ENCODE measurements around the gene NCAPD3. TPM values are rescaled to one million over a fixed set of nuclear protein-coding genes. Genes with fewer than 3 reads are reported as not detected.
A peak's percentile ranks its signal among the peaks of the same experiment; 100 is the strongest.

The NCAPD3 gene
- total and polyA plus RNA-seq, 2 donors from 2014 or later = 3.7 to 21.3 TPM

DNA sequence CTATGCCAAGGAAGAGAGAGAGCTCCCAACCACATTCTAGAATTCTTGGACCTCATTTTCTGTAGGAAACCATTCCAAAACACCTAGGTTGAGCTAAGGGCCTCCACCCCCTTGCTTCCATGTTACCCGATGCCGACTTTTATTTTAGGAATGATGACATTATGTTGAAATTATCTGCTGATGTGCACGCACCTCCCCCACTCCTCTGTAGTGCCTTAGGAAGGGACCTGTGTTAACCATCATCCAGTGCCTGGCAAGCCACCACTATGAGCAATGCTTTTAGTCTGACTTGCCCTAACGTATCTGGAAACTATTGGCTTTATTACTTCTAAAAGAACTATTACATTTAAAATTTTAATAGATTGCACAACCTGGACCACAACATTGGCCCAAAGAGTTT is 42.1 kb downstream of the NCAPD3 start:
- Histone ChIP-seq H3K9ac (ENCODE audit: low read length in 3 of 3) (no peak overlapping the region), H3K27ac (ENCODE audit: low read depth in 2 of 2, low read length in 2 of 2) (no peak overlapping the region), H3K4me1 (ENCODE audit: control insufficient read depth in 2 of 3, insufficient read depth in 2 of 3, low read depth in 1 of 3, low read length in 3 of 3) (no peaks in the 10 kb centered on the region), H3K9me3 (ENCODE audit: control insufficient read depth in 2 of 3, insufficient read depth in 1 of 3, low read length in 3 of 3) (no peaks in the 10 kb centered on the region), H3K27me3 (ENCODE audit: control insufficient read depth, insufficient read depth, low read length) (no peaks in the 10 kb centered on the region), H3K36me3 (ENCODE audit: control insufficient read depth in 2 of 3, insufficient read depth in 3 of 3, low read length in 3 of 3) (peaks cover 4 to 24% (median 10%) of the 10 kb centered on the region in 3 donors), H3K4me3 (ENCODE audit: low read length in 3 of 3) (no peak overlapping the region)
- intact Hi-C loops (cut with DNase I) = no loop called here
- no peak for FAIRE-seq
- TF ChIP-seq, protein P1, sequence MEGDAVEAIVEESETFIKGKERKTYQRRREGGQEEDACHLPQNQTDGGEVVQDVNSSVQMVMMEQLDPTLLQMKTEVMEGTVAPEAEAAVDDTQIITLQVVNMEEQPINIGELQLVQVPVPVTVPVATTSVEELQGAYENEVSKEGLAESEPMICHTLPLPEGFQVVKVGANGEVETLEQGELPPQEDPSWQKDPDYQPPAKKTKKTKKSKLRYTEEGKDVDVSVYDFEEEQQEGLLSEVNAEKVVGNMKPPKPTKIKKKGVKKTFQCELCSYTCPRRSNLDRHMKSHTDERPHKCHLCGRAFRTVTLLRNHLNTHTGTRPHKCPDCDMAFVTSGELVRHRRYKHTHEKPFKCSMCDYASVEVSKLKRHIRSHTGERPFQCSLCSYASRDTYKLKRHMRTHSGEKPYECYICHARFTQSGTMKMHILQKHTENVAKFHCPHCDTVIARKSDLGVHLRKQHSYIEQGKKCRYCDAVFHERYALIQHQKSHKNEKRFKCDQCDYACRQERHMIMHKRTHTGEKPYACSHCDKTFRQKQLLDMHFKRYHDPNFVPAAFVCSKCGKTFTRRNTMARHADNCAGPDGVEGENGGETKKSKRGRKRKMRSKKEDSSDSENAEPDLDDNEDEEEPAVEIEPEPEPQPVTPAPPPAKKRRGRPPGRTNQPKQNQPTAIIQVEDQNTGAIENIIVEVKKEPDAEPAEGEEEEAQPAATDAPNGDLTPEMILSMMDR (IDR thresholded peaks at IDR 0.05; ENCODE audit: borderline replicate concordance, extremely low read depth, insufficient read depth) = no peak
- DNase-seq = no peak

DNA sequence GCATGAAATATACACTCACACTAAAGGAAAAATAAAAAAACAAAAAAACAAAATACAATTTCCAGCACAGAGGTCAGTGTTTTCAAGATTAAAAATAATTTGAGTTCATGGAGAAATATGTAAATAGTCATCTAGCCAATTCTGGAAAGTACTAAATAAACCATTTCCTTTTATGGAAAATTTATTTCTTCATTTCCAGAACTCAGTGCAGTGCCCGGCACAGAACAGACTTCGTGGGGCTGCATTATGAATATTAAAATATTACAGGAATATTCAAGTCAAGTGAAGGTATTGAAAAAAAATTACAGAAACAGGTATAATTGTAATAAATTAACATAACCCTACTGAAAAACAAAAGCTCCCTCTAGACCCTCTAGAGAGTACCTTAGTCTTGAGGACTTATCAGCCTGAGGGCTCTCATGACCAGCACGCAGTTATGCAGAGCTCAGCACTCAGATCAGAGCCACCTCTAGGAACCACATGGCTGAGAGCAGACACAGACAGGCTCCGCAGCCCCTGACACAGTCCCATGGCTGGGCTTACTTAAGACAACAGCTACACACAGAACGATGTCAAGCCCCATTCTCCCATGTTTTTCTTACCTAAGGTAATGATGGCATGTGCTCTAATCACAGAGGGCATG is 45.6 kb downstream of the NCAPD3 start:
- peaks cover 3 to 26% (median 4%) of the 10 kb centered on the region in 3 donors for H3K36me3 ChIP-seq (ENCODE audit: control insufficient read depth in 2 of 3, insufficient read depth in 3 of 3, low read length in 3 of 3)
- intact Hi-C loops (cut with DNase I) = no loop called here
- no peaks in the 10 kb centered on the region for H3K4me1 ChIP-seq (ENCODE audit: control insufficient read depth in 2 of 3, insufficient read depth in 2 of 3, low read depth in 1 of 3, low read length in 3 of 3)
- H3K9me3 ChIP-seq (ENCODE audit: control insufficient read depth in 2 of 3, insufficient read depth in 1 of 3, low read length in 3 of 3) = no peaks in the 10 kb centered on the region
- DNase-seq (no peak), FAIRE-seq (peak; percentile 23)
- TF ChIP-seq, protein P1 (IDR thresholded peaks at IDR 0.05; ENCODE audit: borderline replicate concordance, extremely low read depth, insufficient read depth) = no peak
- no peak overlapping the region for H3K9ac ChIP-seq (ENCODE audit: low read length in 3 of 3)
- no peak overlapping the region for H3K4me3 ChIP-seq (ENCODE audit: low read length in 3 of 3)
- H3K27ac ChIP-seq (ENCODE audit: low read depth in 2 of 2, low read length in 2 of 2) = no peak overlapping the region
- no peaks in the 10 kb centered on the region for H3K27me3 ChIP-seq (ENCODE audit: control insufficient read depth, insufficient read depth, low read length)

DNA sequence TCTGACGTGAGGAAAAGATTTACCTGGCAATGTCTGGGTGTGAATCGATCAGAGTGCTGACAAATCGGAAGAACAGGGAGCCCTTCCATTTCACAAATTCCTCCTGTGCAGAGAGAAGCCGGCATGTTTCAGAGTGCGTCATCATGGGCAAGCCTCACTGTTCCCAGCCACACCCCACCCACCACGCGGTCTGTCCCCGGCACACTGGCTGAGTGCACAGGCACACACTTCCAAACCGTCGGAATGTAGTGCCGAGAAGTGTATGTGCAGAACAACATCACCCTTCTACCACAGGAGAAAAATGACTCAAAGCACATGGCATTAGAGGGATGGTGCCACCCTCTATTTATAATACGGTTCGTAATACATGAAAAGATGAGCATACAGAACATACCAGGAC is 47.5 kb downstream of the NCAPD3 start:
- Histone ChIP-seq H3K4me3 (ENCODE audit: low read length in 3 of 3) (no peak overlapping the region), H3K9me3 (ENCODE audit: control insufficient read depth in 2 of 3, insufficient read depth in 1 of 3, low read length in 3 of 3) (no peaks in the 10 kb centered on the region), H3K4me1 (ENCODE audit: control insufficient read depth in 2 of 3, insufficient read depth in 2 of 3, low read depth in 1 of 3, low read length in 3 of 3) (no peaks in the 10 kb centered on the region), H3K9ac (ENCODE audit: low read length in 3 of 3) (no peak overlapping the region), H3K27ac (ENCODE audit: low read depth in 2 of 2, low read length in 2 of 2) (no peak overlapping the region), H3K27me3 (ENCODE audit: control insufficient read depth, insufficient read depth, low read length) (no peaks in the 10 kb centered on the region), H3K36me3 (ENCODE audit: control insufficient read depth in 2 of 3, insufficient read depth in 3 of 3, low read length in 3 of 3) (peaks cover 3 to 26% (median 4%) of the 10 kb centered on the region in 3 donors)
- no peak for DNase-seq
- intact Hi-C loops (cut with DNase I) = no loop called here
- no peak for FAIRE-seq
- TF ChIP-seq, protein P1 (IDR thresholded peaks at IDR 0.05; ENCODE audit: borderline replicate concordance, extremely low read depth, insufficient read depth) = no peak

DNA sequence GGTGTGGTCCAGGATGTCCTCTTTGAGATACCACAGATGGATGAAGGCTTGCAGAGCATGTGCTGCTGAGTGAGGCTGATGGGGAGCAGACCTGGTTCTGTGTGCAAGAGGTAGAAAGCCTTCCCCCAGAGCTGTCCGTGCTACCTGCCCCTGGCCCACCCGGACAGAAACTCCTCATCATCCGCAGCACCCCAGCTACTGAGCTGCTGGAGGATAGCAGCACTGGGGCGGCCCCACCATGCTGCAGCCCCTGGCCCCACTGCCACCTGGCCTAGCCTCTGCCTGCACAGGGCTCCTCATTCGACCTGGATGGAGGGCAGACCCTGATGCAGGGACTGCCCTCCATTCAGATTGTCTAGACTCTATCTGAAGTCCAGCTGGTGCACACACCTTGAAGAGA is 50.5 kb downstream of the NCAPD3 start:
- H3K36me3 ChIP-seq (ENCODE audit: control insufficient read depth in 2 of 3, insufficient read depth in 3 of 3, low read length in 3 of 3) = peaks cover 7 to 25% (median 10%) of the 10 kb centered on the region in 3 donors

More for the DNA sequence above, 50.5 kb downstream of the NCAPD3 start:
- no peaks in the 10 kb centered on the region for H3K27me3 ChIP-seq (ENCODE audit: control insufficient read depth, insufficient read depth, low read length)
- H3K4me1 ChIP-seq (ENCODE audit: control insufficient read depth in 2 of 3, insufficient read depth in 2 of 3, low read depth in 1 of 3, low read length in 3 of 3) = peaks cover 0 to 7% (median 0%) of the 10 kb centered on the region in 3 donors
- H3K4me3 ChIP-seq (ENCODE audit: low read length in 3 of 3) = no peak overlapping the region
- H3K9ac ChIP-seq (ENCODE audit: low read length in 3 of 3) = no peak overlapping the region
- FAIRE-seq (no peak), DNase-seq (no peak)
- H3K27ac ChIP-seq (ENCODE audit: low read depth in 2 of 2, low read length in 2 of 2) = no peak overlapping the region
- intact Hi-C loops (cut with DNase I) = no loop called here
- TF ChIP-seq, protein P1 (IDR thresholded peaks at IDR 0.05; ENCODE audit: borderline replicate concordance, extremely low read depth, insufficient read depth) = no peak
- H3K9me3 ChIP-seq (ENCODE audit: control insufficient read depth in 2 of 3, insufficient read depth in 1 of 3, low read length in 3 of 3) = no peaks in the 10 kb centered on the region
